DMS114 treated with DMSO at 0.1 percent for 48 hours (cell line): ENCODE results near the gene RPN2.

Source experiments
- DNase-seq: peaks from one replicate; lab custom pipeline; 2025; ENCODE audit not compliant: unreplicated experiment; lab: John Stamatoyannopoulos, UW

Gene RPN2

GRCh38 chr20:37238935-37239451 is 59.9 kb downstream of the RPN2 start:
- no peak for DNase-seq

GRCh38 chr20:37240337-37241067 is 61.4 kb downstream of the RPN2 start:
- no peak for DNase-seq

GRCh38 chr20:37242503-37242902 is 63.4 kb downstream of the RPN2 start:
- no peak for DNase-seq

- no peak for DNase-seq
These were observed 64.2 kb downstream of the RPN2 start for GRCh38 chr20:37243076-37243936.

- no peak for DNase-seq
These were observed 64.9 kb downstream of the RPN2 start for GRCh38 chr20:37243937-37244571.

- no peak for DNase-seq
These were observed 65.4 kb downstream of the RPN2 start for GRCh38 chr20:37244572-37244957.

- no peak for DNase-seq
These were observed 66.4 kb downstream of the RPN2 start for GRCh38 chr20:37245216-37246150.

GRCh38 chr20:37246736-37247135 is 67.6 kb downstream of the RPN2 start:
- DNase-seq = no peak

GRCh38 chr20:37247547-37247946 is 68.4 kb downstream of the RPN2 start:
- no peak for DNase-seq

GRCh38 chr20:37249304-37249703 is 70.2 kb downstream of the RPN2 start:
- no peak for DNase-seq

- no peak for DNase-seq
These were observed 72.8 kb downstream of the RPN2 start for GRCh38 chr20:37251825-37252477.

GRCh38 chr20:37253087-37253486 is 74.0 kb downstream of the RPN2 start:
- DNase-seq = no peak

GRCh38 chr20:37254114-37254878 is 75.2 kb downstream of the RPN2 start:
- no peak for DNase-seq

- DNase-seq = no peak
These were observed 77.2 kb downstream of the RPN2 start for GRCh38 chr20:37256286-37256685.

- no peak for DNase-seq
These were observed 78.4 kb downstream of the RPN2 start for GRCh38 chr20:37257530-37257929.

GRCh38 chr20:37257988-37258387 is 78.9 kb downstream of the RPN2 start:
- DNase-seq = no peak

- no peak for DNase-seq
These were observed 79.9 kb downstream of the RPN2 start for GRCh38 chr20:37259031-37259430.

GRCh38 chr20:37259865-37260264 is 80.7 kb downstream of the RPN2 start:
- DNase-seq = no peak

- no peak for DNase-seq
These were observed 81.8 kb downstream of the RPN2 start for GRCh38 chr20:37260923-37261322.
